ENCODE measurements around the gene DTX4.

DTX4 gene

DNA sequence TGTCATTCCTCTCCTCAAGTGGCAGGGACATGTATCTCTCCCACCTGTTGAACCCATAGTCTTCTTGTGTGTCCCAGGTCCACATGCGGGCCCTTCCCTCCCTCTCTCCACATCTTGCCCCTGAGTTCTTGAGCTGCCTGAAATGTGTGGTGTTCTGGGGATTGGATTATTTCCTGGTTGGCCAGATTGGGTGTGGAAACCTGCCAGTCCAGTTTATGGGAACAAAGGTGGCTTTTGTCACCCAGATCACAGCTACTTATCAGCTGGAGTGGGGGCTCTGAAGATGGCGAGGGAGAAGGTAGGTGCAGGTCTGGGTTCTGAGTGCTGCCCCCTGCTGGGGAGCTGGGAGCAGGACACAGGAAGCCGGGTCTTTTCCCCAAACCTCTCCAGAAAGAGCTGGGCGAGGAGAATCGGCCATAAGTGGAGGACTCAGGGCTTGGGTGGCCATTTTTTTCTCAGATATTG, 14.2 kb downstream of the DTX4 start:
- TF ChIP-seq, protein P1, sequence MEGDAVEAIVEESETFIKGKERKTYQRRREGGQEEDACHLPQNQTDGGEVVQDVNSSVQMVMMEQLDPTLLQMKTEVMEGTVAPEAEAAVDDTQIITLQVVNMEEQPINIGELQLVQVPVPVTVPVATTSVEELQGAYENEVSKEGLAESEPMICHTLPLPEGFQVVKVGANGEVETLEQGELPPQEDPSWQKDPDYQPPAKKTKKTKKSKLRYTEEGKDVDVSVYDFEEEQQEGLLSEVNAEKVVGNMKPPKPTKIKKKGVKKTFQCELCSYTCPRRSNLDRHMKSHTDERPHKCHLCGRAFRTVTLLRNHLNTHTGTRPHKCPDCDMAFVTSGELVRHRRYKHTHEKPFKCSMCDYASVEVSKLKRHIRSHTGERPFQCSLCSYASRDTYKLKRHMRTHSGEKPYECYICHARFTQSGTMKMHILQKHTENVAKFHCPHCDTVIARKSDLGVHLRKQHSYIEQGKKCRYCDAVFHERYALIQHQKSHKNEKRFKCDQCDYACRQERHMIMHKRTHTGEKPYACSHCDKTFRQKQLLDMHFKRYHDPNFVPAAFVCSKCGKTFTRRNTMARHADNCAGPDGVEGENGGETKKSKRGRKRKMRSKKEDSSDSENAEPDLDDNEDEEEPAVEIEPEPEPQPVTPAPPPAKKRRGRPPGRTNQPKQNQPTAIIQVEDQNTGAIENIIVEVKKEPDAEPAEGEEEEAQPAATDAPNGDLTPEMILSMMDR (IDR thresholded peaks at IDR 0.05; ENCODE audit: unreplicated experiment in 3 of 3) = peak; percentile 43 to 51 (median 49)
- Mint-ChIP-seq H3K4me1 (peaks cover 56% of the 10 kb centered on the region), H3K4me3 (no peak overlapping the region), H3K27me3 (ENCODE audit: low read depth) (no peaks in the 10 kb centered on the region), H3K36me3 (ENCODE audit: low read depth) (peaks cover 65% of the 10 kb centered on the region), H3K27ac (peak overlapping the region; percentile 72 to 94 (median 91)), H3K9me3 (no peaks in the 10 kb centered on the region)

DNA sequence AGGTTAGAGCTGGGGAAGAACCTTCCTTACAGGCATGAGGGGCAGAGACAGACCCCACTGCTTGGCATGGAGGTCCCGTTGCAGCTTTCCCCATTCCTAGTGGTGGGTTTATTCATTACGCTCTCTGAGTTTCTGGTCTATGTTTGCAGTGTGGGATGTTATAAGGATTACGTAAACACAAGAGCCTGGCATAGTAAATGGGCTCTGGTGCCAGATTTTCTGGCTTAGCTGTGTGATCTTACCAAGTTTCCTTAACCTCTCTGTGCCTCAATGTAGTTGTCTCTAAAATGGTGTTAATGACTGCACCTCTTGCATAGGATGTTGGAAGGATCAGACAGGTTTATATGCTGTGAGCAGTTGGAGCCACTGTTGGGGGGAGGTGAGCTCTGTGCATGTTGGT, 15.1 kb downstream of the DTX4 start:
- H3K9me3 Mint-ChIP-seq = no peaks in the 10 kb centered on the region
- H3K27ac Mint-ChIP-seq = peak overlapping the region; percentile 37 to 85 (median 59)
- no peaks in the 10 kb centered on the region for H3K27me3 Mint-ChIP-seq (ENCODE audit: low read depth)
- peaks cover 56% of the 10 kb centered on the region for H3K4me1 Mint-ChIP-seq
- TF ChIP-seq, protein P1 (IDR thresholded peaks at IDR 0.05; ENCODE audit: unreplicated experiment in 3 of 3) = no peak
- peaks cover 66% of the 10 kb centered on the region for H3K36me3 Mint-ChIP-seq (ENCODE audit: low read depth)
- peak overlapping the region in 2 of 3 experiments; percentile 17 to 18 for H3K4me3 Mint-ChIP-seq

DNA sequence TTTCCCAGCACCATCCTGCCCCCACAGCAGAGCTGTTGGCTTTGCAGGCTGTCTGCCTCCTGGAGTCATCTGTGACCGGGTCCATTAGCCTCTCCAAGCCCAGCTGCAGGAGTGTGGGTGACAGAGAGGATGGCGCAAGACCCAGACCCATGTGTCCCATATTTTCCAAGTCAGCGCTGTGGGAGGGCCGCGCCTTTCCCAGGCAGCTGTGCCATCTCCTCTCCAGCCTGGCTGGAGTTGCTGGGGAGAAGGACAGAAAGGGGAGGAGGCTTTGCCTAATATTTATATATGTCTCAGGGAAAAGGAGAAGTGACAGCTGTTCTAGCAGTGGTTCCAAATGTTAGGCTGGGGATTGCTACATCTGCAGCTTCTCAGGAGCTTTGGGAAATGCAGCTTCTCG, 15.7 kb downstream of the DTX4 start:
- H3K4me3 Mint-ChIP-seq = peak overlapping the region in 2 of 3 experiments; percentile 22 to 32
- H3K36me3 Mint-ChIP-seq (ENCODE audit: low read depth) = peaks cover 68% of the 10 kb centered on the region
- no peaks in the 10 kb centered on the region for H3K9me3 Mint-ChIP-seq
- H3K4me1 Mint-ChIP-seq = peaks cover 56% of the 10 kb centered on the region
- TF ChIP-seq, protein P1 (IDR thresholded peaks at IDR 0.05; ENCODE audit: unreplicated experiment in 3 of 3) = no peak
- H3K27ac Mint-ChIP-seq = peak overlapping the region; percentile 37 to 85 (median 59)
- H3K27me3 Mint-ChIP-seq (ENCODE audit: low read depth) = no peaks in the 10 kb centered on the region

DNA sequence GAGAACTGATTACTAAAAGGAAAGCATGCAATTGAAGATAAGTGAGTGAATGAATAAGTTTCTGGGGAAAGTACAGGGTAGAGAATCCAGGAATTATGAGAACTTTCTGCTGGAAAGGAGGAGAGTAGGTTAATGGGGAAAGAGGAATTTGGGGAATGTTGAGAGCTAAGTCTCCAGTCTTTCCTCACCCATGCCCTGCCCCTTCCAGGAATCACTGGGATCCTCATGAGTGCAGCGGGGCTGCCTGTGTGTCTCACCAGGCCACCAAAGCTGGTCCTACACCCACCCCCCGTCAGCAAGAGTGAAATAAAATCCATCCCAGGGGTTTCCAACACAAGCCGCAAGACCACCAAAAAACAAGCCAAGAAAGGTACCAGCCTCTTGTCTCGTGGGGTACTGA, 17.0 kb downstream of the DTX4 start:
- H3K36me3 Mint-ChIP-seq (ENCODE audit: low read depth) = peaks cover 68% of the 10 kb centered on the region
- no peaks in the 10 kb centered on the region for H3K27me3 Mint-ChIP-seq (ENCODE audit: low read depth)
- TF ChIP-seq, protein P1 (IDR thresholded peaks at IDR 0.05; ENCODE audit: unreplicated experiment in 3 of 3) = no peak
- H3K4me1 Mint-ChIP-seq = peaks cover 44% of the 10 kb centered on the region
- H3K4me3 Mint-ChIP-seq = no peak overlapping the region
- H3K9me3 Mint-ChIP-seq = no peaks in the 10 kb centered on the region
- H3K27ac Mint-ChIP-seq = no peak overlapping the region

DNA sequence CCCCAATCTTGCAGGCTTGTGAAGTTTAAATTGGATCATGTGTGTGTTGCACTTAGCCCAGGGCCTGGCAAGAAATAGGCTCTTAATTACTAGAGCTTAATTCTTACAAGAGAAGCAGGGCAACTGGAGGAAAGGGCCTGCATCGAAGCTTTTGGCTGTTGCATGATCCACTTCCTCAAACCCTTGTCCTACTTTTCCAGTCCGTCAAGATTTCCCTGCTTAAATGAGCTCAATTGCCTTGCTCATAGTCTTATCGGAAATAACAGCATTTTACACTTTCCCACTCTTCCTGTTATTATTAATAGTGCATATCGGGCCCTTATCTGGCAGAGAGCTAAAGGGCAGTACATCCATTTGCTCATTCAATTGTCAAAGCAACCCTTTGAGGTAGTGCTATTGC, 18.1 kb downstream of the DTX4 start:
- no peak overlapping the region for H3K27ac Mint-ChIP-seq
- TF ChIP-seq, protein P1 (IDR thresholded peaks at IDR 0.05; ENCODE audit: unreplicated experiment in 3 of 3) = no peak
- no peaks in the 10 kb centered on the region for H3K27me3 Mint-ChIP-seq (ENCODE audit: low read depth)
- H3K9me3 Mint-ChIP-seq = no peaks in the 10 kb centered on the region
- H3K4me3 Mint-ChIP-seq = no peak overlapping the region
- peaks cover 36% of the 10 kb centered on the region for H3K4me1 Mint-ChIP-seq
- H3K36me3 Mint-ChIP-seq (ENCODE audit: low read depth) = peaks cover 79% of the 10 kb centered on the region

DNA sequence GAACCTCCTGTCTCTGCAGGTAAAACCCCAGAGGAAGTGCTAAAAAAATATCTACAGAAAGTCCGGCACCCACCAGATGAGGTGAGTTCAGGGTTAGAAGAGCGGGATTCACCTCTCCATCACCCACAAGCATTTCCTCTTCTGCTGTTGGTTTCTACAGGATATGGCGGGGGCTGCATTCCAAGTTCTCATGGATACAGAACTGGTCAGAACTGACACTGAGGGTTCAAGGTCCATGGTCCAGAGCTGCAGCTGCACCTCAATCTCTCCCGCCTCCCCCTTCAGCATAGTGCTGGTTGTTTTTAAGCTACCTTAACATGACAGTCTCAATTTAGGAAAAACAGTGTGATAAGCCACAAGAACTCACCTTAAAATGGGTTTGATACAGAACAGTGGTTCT, 19.2 kb downstream of the DTX4 start:
- Mint-ChIP-seq H3K27me3 (ENCODE audit: low read depth) (no peaks in the 10 kb centered on the region), H3K27ac (no peak overlapping the region), H3K4me1 (peaks cover 25% of the 10 kb centered on the region), H3K36me3 (ENCODE audit: low read depth) (peaks cover 90% of the 10 kb centered on the region), H3K4me3 (no peak overlapping the region), H3K9me3 (no peaks in the 10 kb centered on the region)
- TF ChIP-seq, protein P1 (IDR thresholded peaks at IDR 0.05; ENCODE audit: unreplicated experiment in 3 of 3) = no peak
